ENCODE data around the gene ISLR. TPM values are rescaled to one million over a fixed set of nuclear protein-coding genes. Genes with fewer than 3 reads are reported as not detected.

Gene ISLR
- total and polyA plus RNA-seq, 2 of the 4 experiments (the other 2 are of a cell fraction): under 0.01 to 0.79 TPM

- no peak overlapping the region for H2BK5ac ChIP-seq (ENCODE audit: low read depth, low read length, poor library complexity, severe bottlenecking)
- H2BK15ac ChIP-seq (ENCODE audit: low read depth, low read length): no peak overlapping the region
- no peak overlapping the region for H2AK5ac ChIP-seq (ENCODE audit: low read depth, low read length)
- no peak overlapping the region for H3K4me2 ChIP-seq (ENCODE audit: low read depth, low read length)
- no peak overlapping the region for H4K8ac ChIP-seq (ENCODE audit: low read depth in 2 of 2, low read length in 2 of 2)
- no TSS peak for BruUV-seq (replicated peaks)
- DNase-seq (no peak), ATAC-seq (ENCODE audit: low read depth) (no peak)
- no peak overlapping the region for H3K18ac ChIP-seq (ENCODE audit: low read depth, low read length)
- in situ Hi-C loops (cut with MboI; ENCODE audit: low sequenced_read_pairs): no loop called here
- H3K9me3 ChIP-seq (ENCODE audit: control insufficient read depth, insufficient read depth, low read length): no peaks in the 10 kb centered on the region
- H3K36me3 ChIP-seq (ENCODE audit: control insufficient read depth, insufficient read depth, low read length): no peaks in the 10 kb centered on the region
- no CpG with 5 or more reads among the region's 3 CpGs for WGBS, 2 experiments (ENCODE audit: extremely low coverage in 2 of 2, insufficient read length in 1 of 2)
- no peak overlapping the region for H3K9ac ChIP-seq (ENCODE audit: low read depth, low read length)
- no peak overlapping the region for H3K4me3 ChIP-seq (ENCODE audit: insufficient read depth, low read depth, low read length)
- peaks cover 18% of the 10 kb centered on the region for H3K9me1 ChIP-seq (ENCODE audit: insufficient read depth, low read length)
- no peak overlapping the region for H2BK20ac ChIP-seq (ENCODE audit: low read depth, low read length)
- peaks cover 14% of the 10 kb centered on the region for H3K27me3 ChIP-seq (ENCODE audit: control insufficient read depth, insufficient read depth, low read length)
- H2AK9ac ChIP-seq (replicated peaks; ENCODE audit: low read depth, low read length, poor library complexity): no peak overlapping the region
- no peak overlapping the region for H3K27ac ChIP-seq (ENCODE audit: insufficient read depth, low read length)
- peaks cover 12% of the 10 kb centered on the region for H3K4me1 ChIP-seq (ENCODE audit: control insufficient read depth, insufficient read depth, low read length)
- no peak overlapping the region for H4K5ac ChIP-seq (ENCODE audit: low read depth, low read length)
- CTCF ChIA-PET: no interaction called here
- H2AFZ ChIP-seq (replicated peaks; ENCODE audit: low read length, poor library complexity): no peak overlapping the region
- H3K23ac ChIP-seq (ENCODE audit: low read depth, low read length): no peak overlapping the region
- H3K56ac ChIP-seq (ENCODE audit: extremely low read depth, insufficient read depth, low read length): no peak overlapping the region
- H4K91ac ChIP-seq (ENCODE audit: insufficient read depth, low read depth, low read length): no peak overlapping the region
- H3K14ac ChIP-seq (replicated peaks; ENCODE audit: low read depth, low read length): no peak overlapping the region
- intact Hi-C loops (cut with micrococcal nuclease): no loop called here
- POLR2A ChIA-PET (ENCODE audit: unreplicated experiment): no interaction called here
- H2BK120ac ChIP-seq (ENCODE audit: low read depth, low read length): no peak overlapping the region
- H4K20me1 ChIP-seq (ENCODE audit: insufficient read depth, low read length): peaks cover 8% of the 10 kb centered on the region; the same call in 1 of the 2 replicates
- TF ChIP-seq NFE2L2 (IDR thresholded peaks at IDR 0.05; ENCODE audit: low read depth, low read length) (no peak), RFX5 (IDR thresholded peaks at IDR 0.05; ENCODE audit: low read depth, low read length) (peak; percentile 86)
- dilution Hi-C loops (cut with HindIII; ENCODE audit: low sequenced_read_pairs, unreplicated experiment): no loop called here
- no peaks in the 10 kb centered on the region for H3K79me1 ChIP-seq (ENCODE audit: low read depth in 1 of 2, low read length in 2 of 2)
- no peak overlapping the region for H3K4ac ChIP-seq (ENCODE audit: low read depth, low read length)
These were observed 18.3 kb downstream of the ISLR start for GRCh38 chr15:74191798-74192197.
